Activated T-helper 1 cell treated with anti-CD3 and anti-CD28 coated beads, Interleukin-12 subunit alpha, Interleukin-12 subunit beta, Interleukin-2, Interleukin-4 antibody, amounts not matched to agents 30 ng/mL and 10 ng/mL and 1 ng/mL, durations not matched to agents 14 hours and 24 hours and 36 hours (primary cell): ENCODE measurements around the gene SPRED1. TPM values are rescaled to one million over a fixed set of nuclear protein-coding genes. Genes with fewer than 3 reads are reported as not detected.

Experiments
- DNase-seq: peaks from one replicate; pipeline ENCODE4 v3.0.0; 2021; ENCODE audit warnings: low spot score
- H3K27ac Mint-ChIP-seq: one replicate; pipeline ENCODE4 v1.8.0; 2021; ENCODE audit warnings: mild to moderate bottlenecking, mixed read lengths
- H3K27me3 Mint-ChIP-seq: one replicate; pipeline ENCODE4 v1.8.0; 2022; ENCODE audit warnings: mild to moderate bottlenecking, moderate library complexity, mixed read lengths; ENCODE audit not compliant: insufficient read depth
- H3K36me3 Mint-ChIP-seq: one replicate; pipeline ENCODE4 v1.8.0; 2021; ENCODE audit warnings: low read depth, mixed read lengths
- H3K4me1 Mint-ChIP-seq: one replicate; pipeline ENCODE4 v1.8.0; 2021; ENCODE audit warnings: low read depth, mixed read lengths
- H3K4me3 Mint-ChIP-seq: one replicate; pipeline ENCODE4 v1.8.0; 2021; ENCODE audit warnings: mild to moderate bottlenecking, moderate library complexity, mixed read lengths
- H3K9me3 Mint-ChIP-seq: one replicate; pipeline ENCODE4 v1.8.0; 2021; ENCODE audit warnings: mixed read lengths
- intact Hi-C: fragments of 100-400 bp; cut with micrococcal nuclease; formaldehyde crosslinking; loops from one replicate; pipeline ENCODE4 v1.15.1; 2024
- total RNA-seq: library from RNA; stranded (reverse); gene quantifications from 2 replicates; pipeline ENCODE4 v1.2.3, GENCODE V29; 2022

SPRED1 gene
- total RNA-seq, 1 donor from 2014 or later = 0.49 TPM

DNA sequence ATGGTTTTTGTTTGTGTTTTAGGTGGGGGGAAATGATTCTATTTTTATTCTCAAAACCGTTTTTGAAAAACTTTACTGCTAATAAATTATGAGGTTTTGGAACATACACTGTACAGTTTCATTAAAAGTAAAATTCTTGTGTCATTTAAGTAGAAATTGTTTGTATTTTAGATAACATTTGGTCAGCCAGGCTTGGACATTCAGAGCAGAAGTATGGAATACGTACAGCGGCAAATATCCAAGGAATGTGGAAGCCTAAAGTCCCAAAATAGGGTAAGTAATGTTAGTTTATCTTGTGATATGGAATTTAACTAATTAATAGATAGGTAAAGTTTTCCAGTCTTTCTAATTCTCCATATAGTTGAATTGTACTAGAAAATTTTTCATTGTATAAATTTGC, 96.6 kb downstream of the SPRED1 start:
- no peak for DNase-seq
- H3K9me3 Mint-ChIP-seq = no peaks in the 10 kb centered on the region
- H3K4me3 Mint-ChIP-seq = no peak overlapping the region
- intact Hi-C loops = no loop called here
- H3K27ac Mint-ChIP-seq = no peak overlapping the region
- no peaks in the 10 kb centered on the region for H3K4me1 Mint-ChIP-seq
- H3K27me3 Mint-ChIP-seq = peaks cover 10% of the 10 kb centered on the region
- H3K36me3 Mint-ChIP-seq = no peaks in the 10 kb centered on the region

- no peak for DNase-seq
- intact Hi-C loops = loop anchor here (10.0 kb wide), 1 partner anchor 1467 kb away; no protein-coding TSS in a partner anchor
- Mint-ChIP-seq H3K27ac (no peak overlapping the region), H3K9me3 (no peaks in the 10 kb centered on the region), H3K36me3 (no peaks in the 10 kb centered on the region), H3K27me3 (peaks cover 17% of the 10 kb centered on the region), H3K4me3 (no peak overlapping the region), H3K4me1 (no peaks in the 10 kb centered on the region)
Measured at GRCh38 chr15:38351466-38351865, 98.8 kb downstream of the SPRED1 start.

- Mint-ChIP-seq H3K4me3 (no peak overlapping the region), H3K9me3 (no peaks in the 10 kb centered on the region), H3K27ac (no peak overlapping the region), H3K36me3 (no peaks in the 10 kb centered on the region), H3K27me3 (peaks cover 14% of the 10 kb centered on the region), H3K4me1 (no peaks in the 10 kb centered on the region)
- peak; percentile 7 for DNase-seq
- intact Hi-C loops = loop anchor here (1.0 to 10.0 kb wide), 4 partner anchors 351 to 1470 kb away; no protein-coding TSS in a partner anchor
Measured at GRCh38 chr15:38354315-38354929, 101.8 kb downstream of the SPRED1 start.

GRCh38 chr15:38362355-38362754, 109.7 kb downstream of the SPRED1 start:
- no peak overlapping the region for H3K27ac Mint-ChIP-seq

GRCh38 chr15:38367476-38367875, 114.8 kb downstream of the SPRED1 start:
- H3K36me3 Mint-ChIP-seq = no peaks in the 10 kb centered on the region
- intact Hi-C loops = no loop called here
- peaks cover 13% of the 10 kb centered on the region for H3K27me3 Mint-ChIP-seq
- no peak overlapping the region for H3K4me3 Mint-ChIP-seq
- no peaks in the 10 kb centered on the region for H3K9me3 Mint-ChIP-seq
- no peak overlapping the region for H3K27ac Mint-ChIP-seq
- DNase-seq = no peak
- H3K4me1 Mint-ChIP-seq = no peaks in the 10 kb centered on the region

More at GRCh38 chr15:38362355-38362754, 109.7 kb downstream of the SPRED1 start:
- Mint-ChIP-seq H3K4me1 (no peaks in the 10 kb centered on the region), H3K4me3 (no peak overlapping the region), H3K27me3 (peaks cover 11% of the 10 kb centered on the region), H3K36me3 (no peaks in the 10 kb centered on the region), H3K9me3 (no peaks in the 10 kb centered on the region)
- DNase-seq = no peak
- intact Hi-C loops = no loop called here

DNA sequence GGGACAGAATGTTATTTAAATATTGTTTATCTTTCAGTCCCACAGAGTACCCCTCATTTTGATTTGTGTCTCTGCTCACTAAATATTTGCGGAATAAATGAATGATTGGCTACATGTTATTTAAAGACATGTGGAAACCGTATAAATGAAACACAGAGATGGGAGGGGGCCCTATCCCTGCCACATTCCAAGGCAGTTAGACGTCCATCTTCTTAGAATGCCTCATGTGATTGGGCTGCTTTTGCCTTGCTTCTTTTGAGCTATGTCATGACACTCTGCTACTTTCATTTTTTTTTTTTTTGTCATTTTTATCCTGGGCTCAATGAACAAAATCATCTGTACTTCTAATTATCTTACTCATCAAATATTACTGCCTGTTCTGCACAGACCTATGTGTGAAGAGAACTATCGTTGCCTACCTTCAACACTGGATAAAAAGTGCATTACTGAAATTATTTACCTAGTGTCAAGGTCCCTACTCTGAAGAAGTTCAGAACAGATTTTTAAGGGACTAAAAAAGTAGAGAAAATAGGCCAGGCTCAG, 117.4 kb downstream of the SPRED1 start:
- intact Hi-C loops = no loop called here
- no peak overlapping the region for H3K27ac Mint-ChIP-seq
- H3K9me3 Mint-ChIP-seq = no peaks in the 10 kb centered on the region
- no peaks in the 10 kb centered on the region for H3K36me3 Mint-ChIP-seq
- H3K27me3 Mint-ChIP-seq = peaks cover 19% of the 10 kb centered on the region
- DNase-seq = no peak
- no peaks in the 10 kb centered on the region for H3K4me1 Mint-ChIP-seq
- H3K4me3 Mint-ChIP-seq = no peak overlapping the region

- intact Hi-C loops = no loop called here
- Mint-ChIP-seq H3K4me1 (no peaks in the 10 kb centered on the region), H3K9me3 (no peaks in the 10 kb centered on the region), H3K27ac (no peak overlapping the region), H3K27me3 (peaks cover 22% of the 10 kb centered on the region), H3K36me3 (no peaks in the 10 kb centered on the region), H3K4me3 (no peak overlapping the region)
- no peak for DNase-seq
Measured at GRCh38 chr15:38373016-38373415, 120.4 kb downstream of the SPRED1 start.

DNA sequence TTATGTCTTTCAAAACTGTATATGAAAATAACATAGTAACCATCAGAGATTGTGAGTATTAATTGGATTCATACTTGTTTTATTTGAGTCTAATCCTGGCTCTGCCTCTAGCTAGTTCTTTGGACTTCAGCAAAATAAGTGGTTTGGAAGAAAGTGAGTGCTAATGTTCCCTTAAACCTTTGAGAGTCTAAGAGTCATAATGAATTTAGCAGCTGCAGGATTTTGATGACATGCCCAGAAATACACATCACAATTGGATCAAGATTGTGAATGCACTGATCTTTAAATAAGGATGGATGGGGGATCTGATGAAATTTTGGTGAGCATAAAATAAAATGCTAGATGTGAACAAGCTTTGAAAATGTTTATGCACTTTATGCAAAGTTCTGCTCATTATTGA, 121.4 kb downstream of the SPRED1 start:
- Mint-ChIP-seq H3K4me1 (no peaks in the 10 kb centered on the region), H3K4me3 (no peak overlapping the region), H3K27me3 (peaks cover 23% of the 10 kb centered on the region), H3K36me3 (no peaks in the 10 kb centered on the region), H3K9me3 (no peaks in the 10 kb centered on the region), H3K27ac (no peak overlapping the region)
- no peak for DNase-seq
- intact Hi-C loops = no loop called here

DNA sequence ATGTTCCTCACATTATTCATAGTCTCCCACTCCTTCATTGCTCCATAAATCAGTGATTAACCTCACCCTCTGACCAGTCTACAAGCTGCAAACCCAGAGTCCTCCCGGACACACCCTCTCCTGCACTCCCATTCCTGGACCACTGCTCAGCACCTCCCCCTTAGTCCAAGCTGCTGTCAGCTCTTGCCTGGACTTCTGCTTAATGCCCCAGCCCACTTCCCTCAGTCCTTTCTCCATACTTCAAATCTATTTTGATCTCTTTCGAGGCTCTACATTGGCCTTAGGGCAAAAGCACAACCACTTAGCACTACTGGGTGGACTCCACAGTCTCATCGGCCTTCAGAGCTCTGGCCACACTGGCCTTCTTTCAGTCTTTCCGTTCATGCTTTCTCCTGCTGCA, 121.9 kb downstream of the SPRED1 start:
- Mint-ChIP-seq H3K4me1 (no peaks in the 10 kb centered on the region), H3K27me3 (peaks cover 23% of the 10 kb centered on the region), H3K36me3 (no peaks in the 10 kb centered on the region), H3K9me3 (no peaks in the 10 kb centered on the region), H3K4me3 (no peak overlapping the region), H3K27ac (no peak overlapping the region)
- no peak for DNase-seq
- intact Hi-C loops = no loop called here

DNA sequence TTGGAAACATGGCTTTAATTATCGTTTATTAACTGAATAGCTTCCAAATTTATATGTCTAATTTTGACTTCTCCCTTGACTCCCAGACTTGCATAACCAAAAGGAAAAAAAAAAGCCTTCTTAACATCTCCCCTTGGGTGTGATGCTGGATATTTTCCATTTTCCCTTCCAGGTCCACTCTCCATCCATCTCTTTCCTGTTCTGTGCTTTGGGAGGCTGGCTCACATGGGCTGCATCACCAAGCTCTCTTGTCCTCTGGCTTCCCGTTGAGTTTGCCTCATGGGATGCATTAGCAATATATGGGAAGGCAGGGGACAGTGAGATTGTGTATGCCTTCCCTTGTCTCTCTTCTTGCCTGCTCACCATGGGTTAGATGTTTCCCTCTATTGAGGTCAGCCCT, 123.4 kb downstream of the SPRED1 start:
- no peak for DNase-seq
- Mint-ChIP-seq H3K4me3 (no peak overlapping the region), H3K36me3 (no peaks in the 10 kb centered on the region), H3K9me3 (no peaks in the 10 kb centered on the region), H3K27me3 (peaks cover 26% of the 10 kb centered on the region), H3K27ac (no peak overlapping the region), H3K4me1 (no peaks in the 10 kb centered on the region)
- intact Hi-C loops = no loop called here

DNA sequence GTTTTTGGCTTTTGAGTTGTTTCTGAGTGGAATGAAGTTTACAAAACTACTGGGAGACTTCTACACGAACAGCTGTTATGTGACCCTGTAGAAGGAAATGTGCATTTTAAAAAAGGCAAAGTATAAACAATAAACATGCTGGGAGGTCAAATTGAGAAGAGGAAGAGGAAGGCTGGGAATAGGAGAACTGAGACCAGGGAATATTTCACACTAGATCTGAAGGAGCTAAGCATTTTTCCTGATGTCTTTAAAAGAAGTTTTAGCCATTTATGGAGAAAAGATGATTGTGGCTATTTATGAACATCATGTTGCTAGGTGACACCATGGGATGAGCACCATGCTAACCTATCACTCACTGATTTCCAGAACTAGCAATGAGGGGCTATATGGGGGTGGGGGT, 125.0 kb downstream of the SPRED1 start:
- no peak for DNase-seq
- intact Hi-C loops = no loop called here
- Mint-ChIP-seq H3K9me3 (no peaks in the 10 kb centered on the region), H3K27me3 (peaks cover 23% of the 10 kb centered on the region), H3K36me3 (no peaks in the 10 kb centered on the region), H3K4me1 (no peaks in the 10 kb centered on the region), H3K27ac (no peak overlapping the region), H3K4me3 (no peak overlapping the region)

DNA sequence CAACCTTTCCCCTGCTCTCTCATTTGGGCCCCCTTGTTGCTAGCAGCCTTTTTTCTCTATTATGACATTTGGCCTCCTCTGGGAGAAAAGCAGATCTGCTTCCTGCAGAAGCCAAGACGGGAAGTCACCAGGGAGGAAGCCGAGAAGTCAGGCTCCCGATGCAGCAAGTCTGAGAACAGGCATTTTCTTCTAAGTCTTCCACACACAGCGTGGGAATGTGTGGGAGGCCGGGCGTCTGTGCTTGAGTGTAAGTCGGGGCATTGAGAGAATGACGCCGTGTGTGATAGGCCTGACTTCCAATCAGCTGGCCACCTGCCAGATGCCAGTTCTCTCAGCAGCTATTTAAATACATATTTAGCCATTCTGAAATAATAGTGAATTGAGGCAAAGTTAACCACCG, 125.5 kb downstream of the SPRED1 start:
- no peak for DNase-seq
- Mint-ChIP-seq H3K36me3 (no peaks in the 10 kb centered on the region), H3K4me1 (no peaks in the 10 kb centered on the region), H3K4me3 (no peak overlapping the region), H3K27ac (no peak overlapping the region), H3K9me3 (no peaks in the 10 kb centered on the region), H3K27me3 (peaks cover 28% of the 10 kb centered on the region)
- intact Hi-C loops = no loop called here

GRCh38 chr15:38389924-38390542, 137.4 kb downstream of the SPRED1 start:
- Mint-ChIP-seq H3K4me3 (no peak overlapping the region), H3K9me3 (no peaks in the 10 kb centered on the region), H3K27ac (no peak overlapping the region), H3K4me1 (no peaks in the 10 kb centered on the region), H3K36me3 (no peaks in the 10 kb centered on the region), H3K27me3 (peaks cover 24% of the 10 kb centered on the region)
- intact Hi-C loops = loop anchor here (2.0 kb wide), 1 partner anchor 387 kb away; no protein-coding TSS in a partner anchor
- DNase-seq = peak; percentile 32
